HTR-8/SVneo (cell line): ENCODE data around the gene CIAO2B.

Experiments
- DNase-seq: peaks from one replicate; pipeline ENCODE4 v3.0.0; 2011; ENCODE audit warnings: low spot score, mixed read lengths; ENCODE audit not compliant: insufficient read length
- FAIRE-seq: peaks from 2 replicates; lab custom pipeline; 2011; peaks lifted over from hg19 to GRCh38; lab: Jason Lieb, UNC

The CIAO2B gene

DNA sequence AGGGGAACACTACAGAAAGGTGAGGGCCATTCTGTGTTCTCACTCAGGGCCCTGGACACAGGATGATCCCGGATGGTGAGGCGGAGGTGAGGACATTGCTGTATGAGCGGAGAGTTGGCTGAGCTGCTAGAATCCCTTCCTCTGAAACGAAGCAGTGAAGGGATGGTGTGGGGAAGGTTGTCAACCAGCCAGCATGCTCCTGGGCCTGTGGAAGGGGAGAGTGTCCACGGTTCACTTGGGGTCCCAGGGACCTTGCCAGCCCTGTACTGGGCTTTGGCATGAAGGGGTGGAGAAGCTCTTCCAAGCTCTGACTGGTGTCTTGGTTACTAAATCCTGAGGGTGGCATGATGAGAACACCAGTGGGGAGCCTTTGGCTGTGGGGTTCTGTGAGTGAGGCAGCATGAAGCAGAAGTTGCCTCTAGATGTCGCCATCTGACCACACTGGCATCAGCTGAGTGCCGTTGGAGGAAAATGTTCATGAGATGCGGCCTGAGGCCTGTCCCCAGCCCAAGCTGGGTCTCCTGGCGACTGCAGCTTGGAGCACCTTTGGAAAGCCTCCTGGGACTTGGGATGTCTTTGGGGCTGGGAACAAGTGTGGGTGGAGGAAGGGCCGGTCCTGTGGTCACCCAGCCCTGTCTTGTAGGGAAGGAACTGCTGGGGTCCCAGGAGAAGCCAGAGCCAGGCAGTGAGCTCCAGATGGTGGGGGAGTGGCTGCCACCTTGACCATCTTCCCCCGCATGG is 39.1 kb downstream of the CIAO2B start:
- DNase-seq (peak; percentile 83), FAIRE-seq (peak; percentile 97)

DNA sequence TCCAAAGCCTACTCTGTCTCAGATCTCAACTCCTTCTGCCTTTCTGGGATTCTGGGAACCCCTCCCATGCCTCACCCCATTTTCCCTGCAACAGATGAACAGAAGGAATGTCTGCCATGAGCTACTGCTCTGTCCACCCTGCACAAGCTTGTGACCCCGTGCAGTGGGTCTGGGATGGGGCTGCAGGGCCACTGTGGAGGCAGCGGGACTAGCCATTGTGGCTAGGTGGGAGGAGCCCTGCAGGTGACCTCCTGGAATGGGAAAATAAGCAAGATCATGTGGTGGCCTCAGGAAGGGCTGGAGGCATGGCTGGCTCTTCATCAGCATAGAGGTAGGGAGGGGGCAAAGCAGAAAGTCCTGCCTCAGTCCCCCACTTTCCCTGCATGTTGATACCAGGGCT is 40.1 kb downstream of the CIAO2B start:
- DNase-seq (no peak), FAIRE-seq (no peak)

DNA sequence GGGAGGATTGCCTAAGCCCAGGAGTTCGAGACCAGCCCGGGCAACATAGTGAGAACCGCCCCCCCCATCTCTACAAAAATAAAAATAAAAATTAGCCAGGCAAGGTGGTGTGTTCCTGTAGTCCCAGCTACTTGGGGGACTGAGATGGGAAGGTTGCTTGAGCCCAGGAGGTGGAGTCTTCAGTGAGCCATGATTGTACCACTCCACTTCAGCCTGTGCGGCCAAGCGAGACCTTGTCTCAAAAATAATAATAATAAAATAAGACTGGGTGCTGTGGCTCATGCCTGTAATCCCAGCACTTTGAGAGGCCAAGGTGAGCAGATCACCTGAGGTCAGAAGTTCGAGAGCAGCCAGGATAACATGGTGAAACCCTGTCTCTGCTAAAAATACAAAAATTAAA is 42.4 kb downstream of the CIAO2B start:
- no peak for FAIRE-seq
- no peak for DNase-seq

DNA sequence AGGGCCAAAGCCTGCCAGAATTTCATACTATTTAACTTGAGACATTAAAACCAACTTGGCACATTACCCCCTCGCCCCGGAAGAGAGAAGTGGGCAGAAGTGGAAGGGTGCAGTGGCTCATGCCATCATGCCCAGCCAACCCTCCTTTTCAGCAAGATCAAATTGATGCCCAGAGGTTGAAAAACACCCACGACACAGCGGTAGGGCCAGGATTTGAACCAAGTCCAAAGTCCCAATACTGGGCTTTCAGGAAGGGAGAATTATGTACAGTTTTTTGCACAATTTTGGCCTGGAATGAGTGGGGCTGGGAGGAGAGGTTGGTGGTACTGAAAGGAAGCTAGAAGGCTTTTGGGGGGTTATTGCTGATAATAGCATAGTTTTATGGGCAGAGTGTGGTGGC is 42.8 kb downstream of the CIAO2B start:
- DNase-seq = no peak
- no peak for FAIRE-seq

DNA sequence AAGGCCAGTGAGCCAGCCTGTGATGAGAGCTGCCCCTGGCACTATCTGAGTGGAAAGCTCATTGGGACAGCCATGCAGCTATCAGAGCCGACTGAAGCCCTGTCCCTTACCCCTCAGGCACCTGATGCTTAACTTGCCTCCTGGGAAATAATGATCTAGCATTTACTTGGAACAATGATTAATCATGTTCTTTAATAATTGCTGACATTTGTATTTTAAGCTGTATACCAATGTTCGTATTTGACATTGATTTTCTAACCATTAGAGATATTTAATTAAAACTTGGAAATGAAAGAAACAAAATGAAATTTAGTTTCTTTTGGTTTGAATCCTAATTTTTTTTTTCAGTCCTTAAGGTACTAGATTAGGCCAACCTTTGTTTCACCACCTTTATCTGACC is 43.4 kb downstream of the CIAO2B start:
- no peak for FAIRE-seq
- no peak for DNase-seq

DNA sequence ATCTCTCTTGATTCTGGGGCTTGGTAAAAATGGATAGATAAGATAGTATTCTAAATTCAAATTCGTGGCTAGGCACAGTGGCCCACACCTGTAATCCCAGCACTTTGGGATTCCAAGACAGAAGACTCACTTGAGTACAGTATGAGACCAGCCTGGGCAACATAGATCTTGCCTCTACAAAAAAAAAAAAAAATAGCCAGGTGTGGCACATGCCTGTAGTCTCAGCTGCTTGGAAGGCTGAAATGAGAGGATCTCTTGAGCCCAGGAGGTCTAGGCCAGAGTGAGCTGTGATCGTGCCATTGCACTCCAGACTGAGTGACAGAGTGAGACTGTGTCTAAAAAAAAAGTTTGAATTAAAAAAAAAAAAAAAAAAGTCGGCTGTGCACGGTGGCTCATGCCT is 44.6 kb downstream of the CIAO2B start:
- DNase-seq (no peak), FAIRE-seq (no peak)

DNA sequence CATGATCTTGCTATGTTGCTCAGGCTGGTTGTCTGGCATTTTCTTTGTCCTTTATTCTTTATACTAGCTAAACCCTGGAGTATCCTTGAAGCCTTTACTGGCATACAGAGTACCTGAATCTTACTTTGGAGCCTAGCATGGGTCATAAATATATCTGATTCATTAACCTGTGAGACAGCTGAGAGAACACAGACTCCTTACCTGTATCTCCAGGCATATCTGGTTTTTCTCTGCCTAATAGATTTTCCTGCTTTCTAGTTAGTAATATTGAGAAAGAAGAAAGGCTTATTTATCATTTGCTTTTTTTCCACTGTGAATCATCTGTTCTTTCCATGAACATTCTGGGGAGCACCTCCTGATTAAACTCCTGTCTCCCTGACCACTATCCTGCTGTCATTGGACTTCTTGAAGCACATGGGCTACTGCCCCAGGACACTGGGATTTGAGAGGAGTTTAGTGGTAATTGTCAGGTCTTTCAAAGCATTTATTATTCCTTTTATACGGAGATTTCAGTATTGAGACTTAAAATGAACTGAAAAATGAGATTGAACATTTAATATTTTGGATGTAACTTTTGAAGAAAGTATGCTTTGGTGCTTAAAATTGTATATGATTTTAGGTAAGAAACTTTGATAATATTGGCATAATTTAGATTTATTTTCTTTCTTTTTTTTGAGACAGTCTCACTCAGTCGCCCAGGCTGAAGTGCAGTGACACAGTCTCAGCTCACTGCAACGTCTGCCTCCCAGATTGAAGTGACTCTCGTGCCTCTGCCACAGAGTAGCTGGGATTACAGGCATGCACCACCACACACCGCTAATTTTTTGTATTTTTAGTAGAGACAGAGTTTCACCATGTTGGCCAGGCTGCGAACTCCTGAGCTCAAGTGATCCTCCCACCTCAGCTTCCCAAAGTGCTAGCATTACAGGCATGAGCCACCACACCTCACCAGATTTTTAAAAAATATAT is 45.3 kb downstream of the CIAO2B start:
- FAIRE-seq (no peak), DNase-seq (no peak)

DNA sequence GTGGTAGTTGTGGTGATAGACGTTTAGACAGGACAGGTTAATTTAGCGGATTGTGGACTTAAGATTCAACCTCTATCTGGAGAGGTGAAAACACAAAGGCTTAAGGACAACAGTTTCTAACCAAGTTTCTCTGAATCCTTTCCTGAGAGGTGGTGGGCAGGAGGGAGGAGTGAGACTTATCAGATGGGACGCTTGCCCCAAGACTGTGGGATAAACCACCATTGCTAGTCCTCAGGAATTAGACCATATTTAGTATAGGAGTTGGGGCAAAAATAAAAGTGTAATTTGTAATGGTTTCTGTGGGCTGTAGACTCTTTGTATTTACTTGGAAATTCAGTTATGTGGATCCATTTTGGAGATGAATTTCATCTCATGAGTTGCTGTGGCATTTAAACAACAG is 47.3 kb downstream of the CIAO2B start:
- no peak for FAIRE-seq
- DNase-seq = no peak

DNA sequence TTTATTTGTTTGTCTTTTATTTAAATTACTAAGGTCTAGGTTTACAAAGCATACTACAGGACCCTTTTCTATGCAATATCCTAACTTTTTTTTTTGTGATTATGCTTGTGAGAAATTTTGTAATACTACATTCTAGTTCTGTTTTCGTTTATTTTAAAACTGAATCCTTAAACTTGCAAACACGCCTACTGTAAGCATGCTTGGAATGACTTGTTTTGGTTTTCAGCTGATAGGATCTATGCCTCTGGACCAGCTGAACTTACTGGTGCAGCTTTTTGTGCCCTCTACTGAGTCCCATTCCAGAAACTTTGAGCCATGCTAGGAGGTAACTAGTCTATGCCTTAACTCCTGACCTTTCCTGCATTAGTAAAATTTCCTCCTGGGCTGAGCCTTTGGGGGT is 47.9 kb downstream of the CIAO2B start:
- FAIRE-seq = no peak
- DNase-seq = no peak

DNA sequence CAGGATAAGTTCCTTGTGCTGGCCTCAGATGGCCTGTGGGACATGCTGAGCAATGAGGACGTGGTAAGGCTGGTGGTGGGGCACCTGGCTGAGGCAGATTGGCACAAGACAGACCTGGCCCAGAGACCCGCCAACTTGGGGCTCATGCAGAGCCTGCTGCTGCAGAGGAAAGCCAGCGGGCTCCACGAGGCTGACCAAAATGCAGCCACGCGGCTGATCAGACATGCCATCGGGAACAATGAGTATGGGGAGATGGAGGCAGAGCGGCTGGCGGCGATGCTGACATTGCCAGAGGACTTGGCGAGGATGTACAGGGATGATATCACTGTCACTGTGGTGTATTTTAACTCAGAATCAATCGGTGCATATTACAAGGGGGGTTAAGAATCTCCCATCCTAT is 48.7 kb downstream of the CIAO2B start:
- DNase-seq = no peak
- FAIRE-seq = no peak

DNA sequence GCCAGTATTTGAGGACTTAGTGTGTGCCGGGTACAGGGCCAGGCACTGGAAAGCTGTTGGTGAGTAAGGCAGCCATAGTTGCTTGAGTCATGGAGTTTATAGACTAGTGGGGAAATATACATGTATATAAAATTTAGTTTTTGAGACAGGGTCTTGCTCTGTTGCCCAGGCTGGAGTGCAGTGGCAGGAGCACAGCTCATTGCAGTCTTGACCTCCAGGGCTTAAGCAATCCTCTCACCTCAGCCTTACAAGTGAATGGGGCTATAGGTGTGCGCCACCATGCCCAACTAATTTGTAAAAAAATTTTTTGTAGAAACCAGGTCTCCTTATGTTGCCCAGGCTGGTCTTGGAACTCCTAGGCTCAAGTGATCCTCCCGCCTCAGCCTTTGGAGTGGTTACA is 51.5 kb downstream of the CIAO2B start:
- DNase-seq (no peak), FAIRE-seq (no peak)
